Keratinocyte (primary cell): ENCODE measurements around the gene CLCA4. TPM values are rescaled to one million over a fixed set of nuclear protein-coding genes. Genes with fewer than 3 reads are reported as not detected.
A peak's percentile ranks its signal among the peaks of the same experiment; 100 is the strongest.

ENCODE experiments used
- DNase-seq: peaks from one replicate; pipeline ENCODE4 v3.0.0-alpha.2; 2011; ENCODE audit warnings: low read depth, missing footprints, low spot score
- FAIRE-seq: peaks from 2 replicates; lab custom pipeline; 2011; peaks lifted over from hg19 to GRCh38; lab: Jason Lieb, UNC
- H2AFZ ChIP-seq: 2 replicates; pipeline ENCODE4 v1.6.0; 2012; ENCODE audit warnings: low read length, control low read depth, inconsistent platforms; ENCODE audit not compliant: control insufficient read depth
- H3K27ac ChIP-seq: 2 replicates; pipeline ENCODE4 v1.5.1; 2011; ENCODE audit warnings: low read length; ENCODE audit not compliant: control insufficient read depth, insufficient read depth
- H3K27me3 ChIP-seq: 3 replicates; pipeline ENCODE4 v1.6.0; 2011; ENCODE audit warnings: low read length; ENCODE audit not compliant: control insufficient read depth, insufficient read depth; ENCODE audit errors: extremely low read depth
- H3K36me3 ChIP-seq, 2 experiments: 2 replicates in 1 of 2; 3 replicates in 1 of 2; pipeline ENCODE4 v1.5.1; 2011; ENCODE audit warnings: low read length in 2 of 2, mild to moderate bottlenecking in 1 of 2; ENCODE audit not compliant: control insufficient read depth in 2 of 2, insufficient read depth in 2 of 2; ENCODE audit errors: extremely low read depth in 1 of 2
- H3K4me1 ChIP-seq: 3 replicates; pipeline ENCODE4 v1.5.1; 2011; ENCODE audit warnings: low read length; ENCODE audit not compliant: control insufficient read depth, insufficient read depth; ENCODE audit errors: extremely low read depth
- H3K4me2 ChIP-seq: 3 replicates; pipeline ENCODE4 v1.6.0; 2011; ENCODE audit warnings: low read depth, low read length; ENCODE audit not compliant: control insufficient read depth, insufficient read depth; ENCODE audit errors: extremely low read depth
- H3K4me3 ChIP-seq, 3 experiments: fragments of 200-600 bp in 1 of 3; sonication (generic) in 1 of 3; 2 replicates in 2 of 3; 3 replicates in 1 of 3; pipeline ENCODE4 v1.5.1; 2011 to 2016; ENCODE audit warnings: low read length in 3 of 3, mild to moderate bottlenecking in 3 of 3, control low read depth in 2 of 3, inconsistent platforms in 1 of 3, low read depth in 1 of 3, mixed read lengths in 1 of 3, mixed run types in 1 of 3, moderate library complexity in 1 of 3; ENCODE audit not compliant: control insufficient read depth in 2 of 3, insufficient read depth in 2 of 3; ENCODE audit errors: extremely low read depth in 1 of 3
- H3K79me2 ChIP-seq: 2 replicates; pipeline ENCODE4 v1.6.0; 2012; ENCODE audit warnings: low read length; ENCODE audit not compliant: control insufficient read depth, insufficient read depth
- H3K9ac ChIP-seq: 3 replicates; pipeline ENCODE4 v1.6.0; 2011; ENCODE audit warnings: low read length; ENCODE audit not compliant: control insufficient read depth, insufficient read depth; ENCODE audit errors: extremely low read depth
- H3K9me1 ChIP-seq: 3 replicates; pipeline ENCODE4 v1.6.0; 2011; ENCODE audit warnings: low read length; ENCODE audit not compliant: control insufficient read depth, insufficient read depth; ENCODE audit errors: extremely low read depth
- H3K9me3 ChIP-seq: 2 replicates; pipeline ENCODE4 v1.5.1; 2012; ENCODE audit warnings: low read depth, low read length; ENCODE audit not compliant: control insufficient read depth
- H4K20me1 ChIP-seq: 3 replicates; pipeline ENCODE4 v1.6.0; 2011; ENCODE audit warnings: low read length; ENCODE audit not compliant: control insufficient read depth, insufficient read depth; ENCODE audit errors: extremely low read depth
- CTCF ChIP-seq, 3 experiments: IDR thresholded peaks in 1 of 3; conservative IDR thresholded peaks in 1 of 3; optimal IDR thresholded peaks in 1 of 3; 2 replicates in 2 of 3; 3 replicates in 1 of 3; pipeline versions ENCODE3 to v1.5.1; 2011; ENCODE audit warnings: low read length in 3 of 3, mild to moderate bottlenecking in 3 of 3, moderate library complexity in 2 of 3, control low read depth in 1 of 3, inconsistent platforms in 1 of 3; ENCODE audit not compliant: insufficient read depth in 2 of 3; ENCODE audit errors: extremely low read depth in 1 of 3
- EZH2 ChIP-seq: IDR thresholded peaks from one replicate; pipeline ENCODE4 v1.6.1; 2012; ENCODE audit warnings: inconsistent platforms, mild to moderate bottlenecking, low read length, moderate library complexity
- dilution Hi-C: fragments of 300-500 bp; cut with MboI; formaldehyde crosslinking; loops from one replicate; pipeline ENCODE4 v1.7.0; 2020; ENCODE audit warnings: low sequenced_read_pairs; ENCODE audit not compliant: extremely low pct_ligation_motif_present
- polyA plus RNA-seq, 5 experiments: library from polyadenylated mRNA; depleted of rRNA in 3 of 5; stranded (reverse) in 3 of 5; stranded (forward) in 1 of 5; unstranded in 1 of 5; fragments of >200 nt; gene quantifications; 1 replicate in 1 of 5; 2 replicates in 3 of 5; 3 replicates in 1 of 5; pipeline versions ENCODE4 v1.2.1 to v1.2.3, GENCODE V29; 2011 to 2012; ENCODE audit warnings: missing spikeins in 2 of 5, low read depth in 1 of 5, low replicate concordance in 1 of 5

CLCA4 gene
- polyA plus RNA-seq, 1 donor (not counting 4 experiments of a cell fraction or from before 2014, with no cell fraction given) = 1.5 TPM

- Histone ChIP-seq H3K9me3 (no peaks in the 10 kb centered on the region), H3K4me2 (peak overlapping the region; percentile 1), H4K20me1 (no peaks in the 10 kb centered on the region), H3K36me3 (no peaks in the 10 kb centered on the region), H2AFZ (peak overlapping the region; percentile 54), H3K27me3 (no peaks in the 10 kb centered on the region), H3K79me2 (no peaks in the 10 kb centered on the region), H3K4me1 (peaks cover 21% of the 10 kb centered on the region), H3K9ac (no peak overlapping the region), H3K27ac (peak overlapping the region; percentile 6), H3K9me1 (no peaks in the 10 kb centered on the region), H3K4me3 (no peak overlapping the region)
- peak; percentile 87 for FAIRE-seq
- dilution Hi-C loops = loop anchor here (25.0 kb wide), 1 partner anchor 170 kb away; no protein-coding TSS in a partner anchor
- no peak for TF ChIP-seq EZH2
- no peak for TF ChIP-seq CTCF (optimal IDR thresholded peaks at IDR 0.05 in 1 of 3, IDR thresholded peaks at IDR 0.05 in 1 of 3, conservative IDR thresholded peaks at IDR 0.05 in 1 of 3; ENCODE audit: extremely low read depth in 1 of 3, insufficient read depth in 2 of 3, low read length in 3 of 3)
- DNase-seq = peak; percentile 60
Observed at GRCh38 chr1:86517336-86517735, 29.5 kb upstream of the CLCA4 start.

- H3K79me2 ChIP-seq = no peaks in the 10 kb centered on the region
- no peaks in the 10 kb centered on the region for H4K20me1 ChIP-seq
- H3K9ac ChIP-seq = no peak overlapping the region
- TF ChIP-seq EZH2 (no peak), CTCF (optimal IDR thresholded peaks at IDR 0.05 in 1 of 3, IDR thresholded peaks at IDR 0.05 in 1 of 3, conservative IDR thresholded peaks at IDR 0.05 in 1 of 3; ENCODE audit: extremely low read depth in 1 of 3, insufficient read depth in 2 of 3, low read length in 3 of 3) (no peak)
- no peak overlapping the region for H3K27ac ChIP-seq
- dilution Hi-C loops = loop anchor here (25.0 kb wide), 1 partner anchor 166 kb away; no protein-coding TSS in a partner anchor
- no peak overlapping the region for H3K4me3 ChIP-seq
- H3K4me2 ChIP-seq = no peak overlapping the region
- H2AFZ ChIP-seq = no peak overlapping the region
- FAIRE-seq (no peak), DNase-seq (no peak)
- H3K4me1 ChIP-seq = peaks cover 18% of the 10 kb centered on the region
- no peaks in the 10 kb centered on the region for H3K9me3 ChIP-seq
- no peaks in the 10 kb centered on the region for H3K9me1 ChIP-seq
- no peaks in the 10 kb centered on the region for H3K36me3 ChIP-seq
- no peaks in the 10 kb centered on the region for H3K27me3 ChIP-seq
Observed at GRCh38 chr1:86520789-86521521, 25.9 kb upstream of the CLCA4 start.
